Fibroblast of lung (primary cell): ENCODE measurements around the gene NCKIPSD. TPM values are rescaled to one million over a fixed set of nuclear protein-coding genes. Genes with fewer than 3 reads are reported as not detected.

Experiments
- DNase-seq, 2 donors: peaks; one replicate each; pipeline versions ENCODE4 v3.0.0 to v3.0.0-alpha.2; 2010; ENCODE audit warnings: low read depth in 2 of 2
- H2AFZ ChIP-seq: 2 replicates; pipeline ENCODE4 v1.5.1; 2012; ENCODE audit warnings: low read length, control low read depth, inconsistent platforms
- H3K27ac ChIP-seq: 2 replicates; pipeline ENCODE4 v1.5.1; 2011; ENCODE audit warnings: low read length, control low read depth; ENCODE audit not compliant: insufficient read depth
- H3K27me3 ChIP-seq: 2 replicates; pipeline ENCODE4 v1.5.1; 2011; ENCODE audit warnings: mild to moderate bottlenecking, low read length; ENCODE audit not compliant: control insufficient read depth, insufficient read depth
- H3K36me3 ChIP-seq: 2 replicates; pipeline ENCODE4 v1.5.1; 2011; ENCODE audit warnings: low read length; ENCODE audit not compliant: control insufficient read depth, insufficient read depth
- H3K4me1 ChIP-seq: 2 replicates; pipeline ENCODE4 v1.5.1; 2011; ENCODE audit warnings: low read length; ENCODE audit not compliant: control insufficient read depth, insufficient read depth; ENCODE audit errors: extremely low read depth
- H3K4me2 ChIP-seq: 2 replicates; pipeline ENCODE4 v1.5.1; 2011; ENCODE audit warnings: low read length, control low read depth; ENCODE audit not compliant: insufficient read depth; ENCODE audit errors: extremely low read depth
- H3K4me3 ChIP-seq, 4 experiments: fragments of 200-600 bp in 1 of 4; sonication (generic) in 1 of 4; replicated peaks in 1 of 4; 2 replicates each; pipeline ENCODE4 v1.5.1; 2011 to 2016; ENCODE audit warnings: low read length in 4 of 4, low read depth in 3 of 4, mild to moderate bottlenecking in 3 of 4, control low read depth in 2 of 4, inconsistent platforms in 1 of 4, mixed read lengths in 1 of 4; ENCODE audit not compliant: insufficient read depth in 1 of 4; ENCODE audit errors: control extremely low read depth in 1 of 4
- H3K79me2 ChIP-seq: 2 replicates; pipeline ENCODE4 v1.5.1; 2012; ENCODE audit warnings: mild to moderate bottlenecking, low read length, inconsistent platforms; ENCODE audit not compliant: control insufficient read depth, insufficient read depth
- H3K9ac ChIP-seq: 2 replicates; pipeline ENCODE4 v1.5.1; 2011; ENCODE audit warnings: mild to moderate bottlenecking, low read length, control low read depth; ENCODE audit not compliant: insufficient read depth
- H3K9me3 ChIP-seq: 2 replicates; pipeline ENCODE4 v1.5.1; 2012; ENCODE audit warnings: low read depth, low read length; ENCODE audit not compliant: control insufficient read depth, insufficient read depth
- H4K20me1 ChIP-seq: 2 replicates; pipeline ENCODE4 v1.5.1; 2011; ENCODE audit warnings: low read length; ENCODE audit not compliant: control insufficient read depth, insufficient read depth; ENCODE audit errors: extremely low read depth
- EZH2 ChIP-seq: IDR thresholded peaks from 2 replicates; pipeline ENCODE4 v1.5.1; 2012; ENCODE audit warnings: low read length, control low read depth, mild to moderate bottlenecking; ENCODE audit errors: missing control alignments
- polyA plus RNA-seq, 2 donors: library from polyadenylated mRNA; depleted of rRNA in 1 of 2; stranded (reverse) in 1 of 2; unstranded in 1 of 2; fragments of >200 nt; gene quantifications; 2 replicates each; pipeline ENCODE4 v1.2.1, GENCODE V29; 2011 to 2012; ENCODE audit warnings: missing spikeins in 1 of 2
- total RNA-seq: library from RNA; depleted of rRNA; stranded (reverse); fragments of >200 nt; gene quantifications from 2 replicates; pipeline ENCODE4 v1.2.1, GENCODE V29; 2014
- TF ChIP-seq, protein P1 (sequence below), 2 donors: IDR thresholded peaks in 1 of 2; conservative IDR thresholded peaks in 1 of 2; 1 replicate in 1 of 2; 2 replicates in 1 of 2; pipeline ENCODE4 v1.5.1; 2011 to 2012; ENCODE audit warnings: low read length in 2 of 2, control low read depth in 1 of 2, inconsistent platforms in 1 of 2, low read depth in 1 of 2, mild to moderate bottlenecking in 1 of 2

Gene NCKIPSD
- total and polyA plus RNA-seq, 2 donors (not counting 1 experiment from before 2014, with no cell fraction given): 14.6 to 23.3 TPM

DNA sequence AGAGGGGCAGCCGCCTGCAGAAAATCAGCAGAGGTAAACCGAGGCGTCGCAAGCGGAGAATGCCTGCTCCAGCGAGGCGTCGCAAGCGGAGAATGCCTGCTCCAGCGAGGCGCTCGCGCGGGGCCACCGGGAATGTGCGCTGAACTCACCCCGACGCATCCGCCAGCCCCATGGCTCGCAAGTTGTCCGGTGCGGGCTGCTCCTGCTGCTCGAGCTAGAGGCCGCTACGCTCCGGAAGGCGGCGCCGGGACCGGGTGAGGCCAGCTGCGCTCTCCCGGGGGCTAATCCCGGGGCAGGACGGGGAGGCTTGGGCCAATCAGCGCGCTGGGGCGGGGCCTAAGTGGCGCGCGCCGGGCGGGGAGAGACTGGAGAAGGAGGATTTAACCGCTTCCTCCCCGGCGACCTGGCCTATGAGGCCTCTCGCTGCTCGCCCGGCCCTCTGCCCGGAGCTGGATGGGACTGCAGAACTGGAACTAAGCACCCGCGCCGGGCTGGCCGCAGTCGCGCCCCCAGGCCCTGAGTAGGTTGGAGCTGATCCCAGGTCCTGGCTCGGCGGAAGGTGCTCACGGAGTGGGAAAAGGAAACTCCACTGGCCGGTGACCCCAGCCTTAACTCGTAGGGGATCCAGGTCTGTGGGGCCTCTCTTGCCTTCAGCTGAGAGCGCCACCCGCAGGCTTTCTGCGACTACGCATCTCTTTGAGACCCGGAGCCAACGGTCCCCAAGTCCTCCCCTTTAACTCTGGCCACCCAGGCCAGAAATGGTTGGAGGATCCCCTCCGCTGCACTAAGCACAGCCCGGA, 50.3 kb downstream of the NCKIPSD start, which contains the start of gene SLC26A6:
Gene SLC26A6 (minus strand): TSS at position 240 of the 800 bp plus-strand sequence. CDS start 68 bp downstream, at position 172.
- Histone ChIP-seq H3K36me3 (peaks cover 22% of the 10 kb centered on the region), H3K79me2 (peaks cover 6% of the 10 kb centered on the region), H4K20me1 (no peaks in the 10 kb centered on the region), H3K9ac (peak within 1 kb of the TSS; percentile 70), H3K27me3 (no peaks in the 10 kb centered on the region), H3K4me3 (peak within 1 kb of the TSS; percentile 79 to 94 (median 88)), H2AFZ (peak within 1 kb of the TSS; percentile 77), H3K4me1 (peaks cover 6% of the 10 kb centered on the region), H3K9me3 (no peaks in the 10 kb centered on the region), H3K27ac (peak within 1 kb of the TSS; percentile 77), H3K4me2 (peak within 1 kb of the TSS; percentile 91)
- peak; percentile 94 to 95 for DNase-seq
- TF ChIP-seq, protein P1, sequence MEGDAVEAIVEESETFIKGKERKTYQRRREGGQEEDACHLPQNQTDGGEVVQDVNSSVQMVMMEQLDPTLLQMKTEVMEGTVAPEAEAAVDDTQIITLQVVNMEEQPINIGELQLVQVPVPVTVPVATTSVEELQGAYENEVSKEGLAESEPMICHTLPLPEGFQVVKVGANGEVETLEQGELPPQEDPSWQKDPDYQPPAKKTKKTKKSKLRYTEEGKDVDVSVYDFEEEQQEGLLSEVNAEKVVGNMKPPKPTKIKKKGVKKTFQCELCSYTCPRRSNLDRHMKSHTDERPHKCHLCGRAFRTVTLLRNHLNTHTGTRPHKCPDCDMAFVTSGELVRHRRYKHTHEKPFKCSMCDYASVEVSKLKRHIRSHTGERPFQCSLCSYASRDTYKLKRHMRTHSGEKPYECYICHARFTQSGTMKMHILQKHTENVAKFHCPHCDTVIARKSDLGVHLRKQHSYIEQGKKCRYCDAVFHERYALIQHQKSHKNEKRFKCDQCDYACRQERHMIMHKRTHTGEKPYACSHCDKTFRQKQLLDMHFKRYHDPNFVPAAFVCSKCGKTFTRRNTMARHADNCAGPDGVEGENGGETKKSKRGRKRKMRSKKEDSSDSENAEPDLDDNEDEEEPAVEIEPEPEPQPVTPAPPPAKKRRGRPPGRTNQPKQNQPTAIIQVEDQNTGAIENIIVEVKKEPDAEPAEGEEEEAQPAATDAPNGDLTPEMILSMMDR (conservative IDR thresholded peaks at IDR 0.05 in 1 of 2, IDR thresholded peaks at IDR 0.05 in 1 of 2; ENCODE audit: low read depth in 1 of 2, low read length in 2 of 2): peak; percentile 64 to 65
- TF ChIP-seq EZH2: no peak

DNA sequence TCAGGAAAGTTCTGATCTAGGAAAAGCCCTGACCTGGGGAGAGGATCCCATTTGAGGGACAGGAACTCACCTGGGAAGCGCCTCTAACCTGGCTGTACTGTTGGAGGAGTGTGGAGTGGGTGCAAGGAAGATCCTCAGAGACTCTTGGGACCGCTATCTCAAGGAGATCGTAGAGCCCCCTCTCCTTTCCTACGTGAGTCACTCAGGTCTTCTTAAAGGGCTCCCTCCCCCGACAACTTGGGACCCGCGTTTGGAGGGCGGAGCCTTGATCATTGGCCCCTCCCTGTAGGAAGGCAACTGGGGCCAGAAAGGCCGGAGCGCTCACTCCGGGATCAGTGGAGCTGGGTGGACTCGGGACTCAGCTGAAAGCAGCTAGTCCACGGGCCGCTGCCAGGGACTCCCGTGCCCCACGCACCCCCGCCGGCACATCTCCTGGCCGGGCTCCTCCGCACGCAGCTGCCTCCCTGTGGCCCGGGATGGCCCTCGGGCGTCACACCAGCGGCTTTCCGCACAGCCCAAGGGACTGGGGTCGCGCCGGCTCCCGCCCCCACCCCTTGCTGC, 51.0 kb downstream of the NCKIPSD start:
- no peaks in the 10 kb centered on the region for H3K9me3 ChIP-seq
- H3K4me2 ChIP-seq: peak overlapping the region; percentile 91
- H3K36me3 ChIP-seq: peaks cover 26% of the 10 kb centered on the region
- H3K27me3 ChIP-seq: no peaks in the 10 kb centered on the region
- peaks cover 6% of the 10 kb centered on the region for H3K79me2 ChIP-seq
- H3K27ac ChIP-seq: peak overlapping the region; percentile 77
- H4K20me1 ChIP-seq: no peaks in the 10 kb centered on the region
- peak overlapping the region; percentile 43 for H2AFZ ChIP-seq
- peak overlapping the region; percentile 70 for H3K9ac ChIP-seq
- DNase-seq: peak; percentile 57 to 63
- TF ChIP-seq, protein P1 (conservative IDR thresholded peaks at IDR 0.05 in 1 of 2, IDR thresholded peaks at IDR 0.05 in 1 of 2; ENCODE audit: low read depth in 1 of 2, low read length in 2 of 2): no peak
- no peak for TF ChIP-seq EZH2
- peaks cover 6% of the 10 kb centered on the region for H3K4me1 ChIP-seq
- H3K4me3 ChIP-seq: peak overlapping the region; percentile 79 to 94 (median 88)

DNA sequence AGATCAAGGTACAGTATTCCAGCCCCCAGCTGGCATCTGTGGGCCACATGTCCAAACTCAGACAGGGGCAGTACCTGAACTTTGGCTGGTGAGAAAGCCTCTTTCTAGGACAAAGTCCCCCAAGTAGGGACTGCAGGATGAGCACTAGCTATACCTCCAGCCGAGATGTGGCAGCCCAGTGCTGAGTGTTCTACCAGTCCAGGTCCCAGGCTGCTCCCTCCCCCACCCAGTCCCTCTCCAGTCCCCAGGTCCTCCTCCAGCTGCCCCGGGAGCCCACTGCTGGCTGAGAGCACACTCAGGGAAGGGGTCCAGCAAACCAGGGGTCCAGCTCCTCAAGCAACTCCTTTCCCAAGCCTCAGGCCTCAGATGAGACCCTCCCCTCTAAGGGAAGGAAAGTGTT, 52.0 kb downstream of the NCKIPSD start:
- H3K9ac ChIP-seq: no peak overlapping the region
- H3K4me1 ChIP-seq: peaks cover 6% of the 10 kb centered on the region
- no peak for TF ChIP-seq EZH2
- H3K9me3 ChIP-seq: no peaks in the 10 kb centered on the region
- H3K4me2 ChIP-seq: no peak overlapping the region
- no peak overlapping the region for H3K27ac ChIP-seq
- peaks cover 26% of the 10 kb centered on the region for H3K36me3 ChIP-seq
- H3K27me3 ChIP-seq: no peaks in the 10 kb centered on the region
- peak overlapping the region in 2 of 4 experiments; percentile 79 to 94 for H3K4me3 ChIP-seq
- peaks cover 6% of the 10 kb centered on the region for H3K79me2 ChIP-seq
- DNase-seq: no peak
- no peaks in the 10 kb centered on the region for H4K20me1 ChIP-seq
- no peak overlapping the region for H2AFZ ChIP-seq
